ENCODE measurements around the gene TOM1L2.

TOM1L2 gene

GRCh38 chr17:17805575-17805974 lies 166.6 kb downstream of the TOM1L2 start:
- DNase-seq (ENCODE audit: low spot score), result no peak

- DNase-seq (ENCODE audit: low spot score), result no peak
Measured at GRCh38 chr17:17804007-17804406, 168.2 kb downstream of the TOM1L2 start.

- no peak for DNase-seq (ENCODE audit: low spot score)
Measured at GRCh38 chr17:17801800-17802481, 170.3 kb downstream of the TOM1L2 start.

GRCh38 chr17:17800504-17801021 lies 171.6 kb downstream of the TOM1L2 start:
- DNase-seq (ENCODE audit: low spot score), result no peak

GRCh38 chr17:17798573-17799255 lies 173.5 kb downstream of the TOM1L2 start:
- DNase-seq (ENCODE audit: low spot score), result no peak

- DNase-seq (ENCODE audit: low spot score), result no peak
Measured at GRCh38 chr17:17798010-17798556, 174.1 kb downstream of the TOM1L2 start.

- DNase-seq (ENCODE audit: low spot score), result no peak
Measured at GRCh38 chr17:17797119-17797809, 174.9 kb downstream of the TOM1L2 start.

- DNase-seq (ENCODE audit: low spot score), result no peak
Measured at GRCh38 chr17:17796787-17797061, 175.5 kb downstream of the TOM1L2 start.

- no peak for DNase-seq (ENCODE audit: low spot score)
Measured at GRCh38 chr17:17795946-17796786, 176.0 kb downstream of the TOM1L2 start.

- no peak for DNase-seq (ENCODE audit: low spot score)
Measured at GRCh38 chr17:17795296-17795695, 176.9 kb downstream of the TOM1L2 start.

- no peak for DNase-seq (ENCODE audit: low spot score)
Measured at GRCh38 chr17:17794382-17794781, 177.8 kb downstream of the TOM1L2 start.

Data from NAMALWA (cell line).